ENCODE measurements around the gene MGAT1. TPM values are rescaled to one million over a fixed set of nuclear protein-coding genes. Genes with fewer than 3 reads are reported as not detected.

MGAT1 gene
- total RNA-seq, 1 donor: 113 TPM

GRCh38 chr5:180736536-180736935 is 66.1 kb downstream of the MGAT1 start:
- no peak for DNase-seq (ENCODE audit: insufficient read length, low spot score, missing footprints)
- Histone ChIP-seq H3K4me2 (ENCODE audit: insufficient read depth, low read length) (no peak overlapping the region), H3K9me3 (ENCODE audit: low read depth, low read length) (no peaks in the 10 kb centered on the region), H3K36me3 (ENCODE audit: insufficient read depth, low read length) (no peaks in the 10 kb centered on the region), H3K4me1 (ENCODE audit: insufficient read depth, low read length) (no peaks in the 10 kb centered on the region), H3K4me3 (ENCODE audit: insufficient read depth, low read length) (no peak overlapping the region), H2AFZ (ENCODE audit: low read length) (no peak overlapping the region), H4K20me1 (ENCODE audit: insufficient read depth, low read length) (no peaks in the 10 kb centered on the region), H3K79me2 (ENCODE audit: insufficient read depth, low read length) (no peaks in the 10 kb centered on the region), H3K27ac (ENCODE audit: low read depth, low read length) (no peak overlapping the region), H3K27me3 (ENCODE audit: insufficient read depth, low read length) (no peaks in the 10 kb centered on the region)
- TF ChIP-seq, protein P1, sequence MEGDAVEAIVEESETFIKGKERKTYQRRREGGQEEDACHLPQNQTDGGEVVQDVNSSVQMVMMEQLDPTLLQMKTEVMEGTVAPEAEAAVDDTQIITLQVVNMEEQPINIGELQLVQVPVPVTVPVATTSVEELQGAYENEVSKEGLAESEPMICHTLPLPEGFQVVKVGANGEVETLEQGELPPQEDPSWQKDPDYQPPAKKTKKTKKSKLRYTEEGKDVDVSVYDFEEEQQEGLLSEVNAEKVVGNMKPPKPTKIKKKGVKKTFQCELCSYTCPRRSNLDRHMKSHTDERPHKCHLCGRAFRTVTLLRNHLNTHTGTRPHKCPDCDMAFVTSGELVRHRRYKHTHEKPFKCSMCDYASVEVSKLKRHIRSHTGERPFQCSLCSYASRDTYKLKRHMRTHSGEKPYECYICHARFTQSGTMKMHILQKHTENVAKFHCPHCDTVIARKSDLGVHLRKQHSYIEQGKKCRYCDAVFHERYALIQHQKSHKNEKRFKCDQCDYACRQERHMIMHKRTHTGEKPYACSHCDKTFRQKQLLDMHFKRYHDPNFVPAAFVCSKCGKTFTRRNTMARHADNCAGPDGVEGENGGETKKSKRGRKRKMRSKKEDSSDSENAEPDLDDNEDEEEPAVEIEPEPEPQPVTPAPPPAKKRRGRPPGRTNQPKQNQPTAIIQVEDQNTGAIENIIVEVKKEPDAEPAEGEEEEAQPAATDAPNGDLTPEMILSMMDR (IDR thresholded peaks at IDR 0.05; ENCODE audit: extremely low read depth, low read depth, low read length): no peak

Other genes with a start within 250 kb of the MGAT1 start
- not detected in 2 replicates for gene SCGB3A1, start 211.3 kb downstream of the MGAT1 start, total RNA-seq
- gene FLT4, start 153.2 kb downstream of the MGAT1 start, total RNA-seq: not detected in 2 replicates
- gene OR2Y1, start 62.7 kb downstream of the MGAT1 start, total RNA-seq: not detected in 2 replicates
- 12.4 and 18.1 TPM in 2 replicates for gene ZFP62, start 58.5 kb upstream of the MGAT1 start, total RNA-seq
- gene BTNL8, start 96.4 kb upstream of the MGAT1 start, total RNA-seq: not detected in 2 replicates
- gene BTNL3, start 186.0 kb upstream of the MGAT1 start, total RNA-seq: not detected in 2 replicates
- gene BTNL9, start 237.5 kb upstream of the MGAT1 start, total RNA-seq: not detected in 2 replicates